Lower leg skin (tissue), 4 donors: Measurements from ENCODE around the gene MYBPC1. TPM values are rescaled to one million over a fixed set of nuclear protein-coding genes. Genes with fewer than 3 reads are reported as not detected.

Experiments
- DNase-seq, 2 donors: peaks; one replicate each; pipeline ENCODE4 v3.0.0-alpha.2; 2019; ENCODE audit warnings: low spot score in 2 of 2
- H3K4me3 ChIP-seq: fragments of 200-600 bp; sonication (generic); 2 replicates; pipeline ENCODE4 v1.5.1; 2017; ENCODE audit warnings: mild to moderate bottlenecking, low read depth; ENCODE audit not compliant: poor library complexity, severe bottlenecking
- CTCF ChIP-seq, 3 donors: fragments of 450-650 bp; IDR thresholded peaks; one replicate each; pipeline ENCODE4 v1.5.1; 2016; ENCODE audit warnings: antibody characterized with exemption in 3 of 3, mild to moderate bottlenecking in 3 of 3, moderate library complexity in 2 of 3
- POLR2A ChIP-seq, 2 donors: fragments of 450-650 bp; IDR thresholded peaks; one replicate each; pipeline ENCODE4 v1.6.1; 2016 to 2017; ENCODE audit warnings: antibody characterized with exemption in 2 of 2, mild to moderate bottlenecking in 1 of 2, moderate library complexity in 1 of 2
- WGBS, 2 donors: methylation state at CpG; one replicate each; pipeline ENCODE4 v1.1.5; 2018; 5-methylcytosine and 5-hydroxymethylcytosine counted together
- intact Hi-C: fragments of 100-400 bp; cut with DNase I; formaldehyde crosslinking; loops from one replicate; pipeline ENCODE4 v1.15.0; 2023; ENCODE audit warnings: low total_unique reads
- total RNA-seq, 4 donors: library from RNA; depleted of rRNA; stranded (reverse); fragments of >200 nt; gene quantifications; one replicate each; pipeline ENCODE4 v1.1.0, GENCODE V29; 2016

The MYBPC1 gene
- total RNA-seq, 4 donors from 2014 or later = 2.0 to 6.8 (median 5.4) TPM

- no peak overlapping the region for H3K4me3 ChIP-seq
- intact Hi-C loops = no loop called here
- no peak for TF ChIP-seq POLR2A (IDR thresholded peaks at IDR 0.05)
- no peak for TF ChIP-seq CTCF (IDR thresholded peaks at IDR 0.05)
- 63 to 68% methylated on average over 1 of the region's 1 CpG for WGBS, 2 donors
- no peak for DNase-seq
These were observed 31.6 kb upstream of the MYBPC1 start for GRCh38 chr12:101563212-101563611.

GRCh38 chr12:101564912-101565311 is 29.9 kb upstream of the MYBPC1 start:
- intact Hi-C loops = no loop called here
- 29 to 42% methylated on average over 2 of the region's 2 CpGs for WGBS, 2 donors
- no peak for DNase-seq
- TF ChIP-seq POLR2A (IDR thresholded peaks at IDR 0.05) (no peak), CTCF (IDR thresholded peaks at IDR 0.05) (no peak)
- H3K4me3 ChIP-seq = no peak overlapping the region

- H3K4me3 ChIP-seq = no peak overlapping the region
- DNase-seq = no peak
- intact Hi-C loops = no loop called here
- TF ChIP-seq CTCF (IDR thresholded peaks at IDR 0.05) (no peak), POLR2A (IDR thresholded peaks at IDR 0.05) (no peak)
- 45 to 48% methylated on average over 4 of the region's 4 CpGs for WGBS, 2 donors
These were observed 28.5 kb upstream of the MYBPC1 start for GRCh38 chr12:101566318-101566717.

- WGBS, 2 donors = 83 to 86% methylated on average over 4 of the region's 4 CpGs
- TF ChIP-seq POLR2A (IDR thresholded peaks at IDR 0.05) (no peak), CTCF (IDR thresholded peaks at IDR 0.05) (no peak)
- intact Hi-C loops = no loop called here
- no peak for DNase-seq
- H3K4me3 ChIP-seq = no peak overlapping the region
These were observed 26.9 kb upstream of the MYBPC1 start for GRCh38 chr12:101567918-101568317.

- no peak for DNase-seq
- WGBS, 2 donors = 6 to 7% methylated on average over 2 of the region's 2 CpGs
- intact Hi-C loops = no loop called here
- no peak for TF ChIP-seq CTCF (IDR thresholded peaks at IDR 0.05)
- TF ChIP-seq POLR2A (IDR thresholded peaks at IDR 0.05) = no peak
- no peak overlapping the region for H3K4me3 ChIP-seq
These were observed 24.7 kb upstream of the MYBPC1 start for GRCh38 chr12:101570047-101570446.

GRCh38 chr12:101571105-101571504 is 23.7 kb upstream of the MYBPC1 start:
- DNase-seq = no peak
- WGBS, 2 donors = 57 to 66% methylated on average over 4 of the region's 4 CpGs
- intact Hi-C loops = no loop called here
- H3K4me3 ChIP-seq = no peak overlapping the region
- TF ChIP-seq CTCF (IDR thresholded peaks at IDR 0.05) = no peak
- no peak for TF ChIP-seq POLR2A (IDR thresholded peaks at IDR 0.05)
